Peyer's patch (tissue), 4 donors: Measurements from ENCODE around the gene MOB3A. TPM values are rescaled to one million over a fixed set of nuclear protein-coding genes. Genes with fewer than 3 reads are reported as not detected.

ENCODE experiments used
- DNase-seq, 3 donors: peaks; one replicate each; pipeline ENCODE4 v3.0.0-alpha.2; 2017 to 2019
- H3K27ac ChIP-seq, 4 donors: fragments of 200-600 bp; sonication (generic); one replicate each; pipeline ENCODE4 v1.5.1; 2016 to 2019
- H3K27me3 ChIP-seq, 2 donors: fragments of 200-600 bp; sonication (generic); one replicate each; pipeline ENCODE4 v1.5.1; 2019
- H3K36me3 ChIP-seq, 3 donors: fragments of 200-600 bp; sonication (generic); one replicate each; pipeline ENCODE4 v1.5.1; 2016 to 2019
- H3K4me1 ChIP-seq, 4 donors: fragments of 200-600 bp; sonication (generic); one replicate each; pipeline ENCODE4 v1.5.1; 2016 to 2019
- H3K4me3 ChIP-seq, 4 donors: fragments of 200-600 bp; sonication (generic); 1 replicate in 3 of 4; 2 replicates in 1 of 4; pipeline ENCODE4 v1.5.1; 2016 to 2019; ENCODE audit warnings: mild to moderate bottlenecking in 1 of 4
- H3K9me3 ChIP-seq, 4 donors: fragments of 200-600 bp; sonication (generic); one replicate each; pipeline ENCODE4 v1.5.1; 2016 to 2019; ENCODE audit warnings: mild to moderate bottlenecking in 1 of 4
- CTCF ChIP-seq, 6 experiments: fragments of 450-650 bp in 4 of 6; fragments of 200-600 bp in 2 of 6; sonication (generic) in 1 of 6; IDR thresholded peaks; one replicate each; pipeline ENCODE4 v1.5.1; 2017 to 2019; ENCODE audit warnings: antibody characterized with exemption in 6 of 6, mild to moderate bottlenecking in 3 of 6, moderate library complexity in 1 of 6
- POLR2A ChIP-seq, 2 donors: fragments of 450-650 bp; IDR thresholded peaks; one replicate each; pipeline ENCODE4 v1.5.1; 2017; ENCODE audit warnings: antibody characterized with exemption in 2 of 2, mild to moderate bottlenecking in 2 of 2, moderate library complexity in 2 of 2
- total RNA-seq, 4 donors: library from RNA; depleted of rRNA; stranded (reverse); fragments of >200 nt; gene quantifications; one replicate each; pipeline ENCODE4 v1.1.0, GENCODE V29; 2016

The MOB3A gene
- total RNA-seq, 4 donors from 2014 or later, result 32.6 to 55.3 (median 35.1) TPM

GRCh38 chr19:2127758-2128157, 31.6 kb upstream of the MOB3A start:
- no peaks in the 10 kb centered on the region for H3K9me3 ChIP-seq
- H3K27me3 ChIP-seq, result no peaks in the 10 kb centered on the region
- TF ChIP-seq CTCF (IDR thresholded peaks at IDR 0.05) (no peak), POLR2A (IDR thresholded peaks at IDR 0.05) (no peak)
- no peaks in the 10 kb centered on the region for H3K4me1 ChIP-seq
- H3K4me3 ChIP-seq, result no peak overlapping the region
- H3K27ac ChIP-seq, result no peak overlapping the region
- H3K36me3 ChIP-seq, result peaks cover 0 to 86% (median 0%) of the 10 kb centered on the region in 3 donors
- DNase-seq, result no peak

- H3K4me3 ChIP-seq, result no peak overlapping the region
- H3K4me1 ChIP-seq, result no peaks in the 10 kb centered on the region
- TF ChIP-seq POLR2A (IDR thresholded peaks at IDR 0.05) (no peak), CTCF (IDR thresholded peaks at IDR 0.05) (no peak)
- H3K36me3 ChIP-seq, result peaks cover 0 to 86% (median 0%) of the 10 kb centered on the region in 3 donors
- DNase-seq, result no peak
- H3K9me3 ChIP-seq, result no peaks in the 10 kb centered on the region
- no peaks in the 10 kb centered on the region for H3K27me3 ChIP-seq
- H3K27ac ChIP-seq, result no peak overlapping the region
These were observed 30.9 kb upstream of the MOB3A start for GRCh38 chr19:2126879-2127518.

GRCh38 chr19:2123682-2124387, 27.7 kb upstream of the MOB3A start:
- Histone ChIP-seq H3K27me3 (no peaks in the 10 kb centered on the region), H3K36me3 (peaks cover 0 to 95% (median 0%) of the 10 kb centered on the region in 3 donors), H3K4me1 (no peaks in the 10 kb centered on the region), H3K4me3 (no peak overlapping the region), H3K9me3 (no peaks in the 10 kb centered on the region), H3K27ac (no peak overlapping the region)
- TF ChIP-seq CTCF (IDR thresholded peaks at IDR 0.05), result no peak
- no peak for TF ChIP-seq POLR2A (IDR thresholded peaks at IDR 0.05)
- DNase-seq, result no peak

GRCh38 chr19:2122982-2123381, 26.9 kb upstream of the MOB3A start:
- H3K27ac ChIP-seq, result no peak overlapping the region

GRCh38 chr19:2122251-2122650, 26.1 kb upstream of the MOB3A start:
- H3K36me3 ChIP-seq, result peaks cover 0 to 100% (median 0%) of the 10 kb centered on the region in 3 donors
- no peak for TF ChIP-seq CTCF (IDR thresholded peaks at IDR 0.05)
- TF ChIP-seq POLR2A (IDR thresholded peaks at IDR 0.05), result no peak
- no peak overlapping the region for H3K27ac ChIP-seq
- no peaks in the 10 kb centered on the region for H3K27me3 ChIP-seq
- no peaks in the 10 kb centered on the region for H3K4me1 ChIP-seq
- no peak overlapping the region for H3K4me3 ChIP-seq
- no peaks in the 10 kb centered on the region for H3K9me3 ChIP-seq
- DNase-seq, result no peak

More at GRCh38 chr19:2122982-2123381, 26.9 kb upstream of the MOB3A start:
- Histone ChIP-seq H3K36me3 (peaks cover 0 to 100% (median 0%) of the 10 kb centered on the region in 3 donors), H3K4me3 (no peak overlapping the region), H3K4me1 (no peaks in the 10 kb centered on the region), H3K27me3 (no peaks in the 10 kb centered on the region), H3K9me3 (no peaks in the 10 kb centered on the region)
- TF ChIP-seq POLR2A (IDR thresholded peaks at IDR 0.05) (no peak), CTCF (IDR thresholded peaks at IDR 0.05) (no peak)
- DNase-seq, result no peak
